Measurements from ENCODE around the gene ISL2. TPM values are rescaled to one million over a fixed set of nuclear protein-coding genes. Genes with fewer than 3 reads are reported as not detected.
A peak's percentile ranks its signal among the peaks of the same experiment; 100 is the strongest.

ISL2 gene
- total and polyA plus RNA-seq, 9 of the 15 experiments (the other 6 are each of a cell fraction or from before 2014, with no cell fraction given) = 0.15 to 23.7 (median 4.0) TPM

- in situ Hi-C loops (cut with MboI) (no loop called here), intact Hi-C loops (cut with micrococcal nuclease) (no loop called here)
- Histone ChIP-seq H3K4me1 (replicated peaks in 1 of 2; ENCODE audit: control insufficient read depth in 2 of 2, insufficient read depth in 2 of 2, low read length in 2 of 2) (peaks cover 8 to 11% of the 10 kb centered on the region in 2 experiments; a peak in 3 of 5 replicates), H3K9ac (ENCODE audit: insufficient read depth in 1 of 2, low read depth in 2 of 2, low read length in 2 of 2) (peak overlapping the region in 1 of 2 experiments; percentile 57; a peak in 1 of 4 replicates), H4K20me1 (replicated peaks; ENCODE audit: control insufficient read depth, insufficient read depth, low read length) (no peaks in the 10 kb centered on the region), H3K27ac (ENCODE audit: extremely low read depth, low read depth, low read length) (no peak overlapping the region), H3K9me1 (ENCODE audit: control insufficient read depth, insufficient read depth, low read length) (no peaks in the 10 kb centered on the region), H3K79me2 (ENCODE audit: control insufficient read depth, insufficient read depth, low read length) (no peaks in the 10 kb centered on the region), H3K4me2 (ENCODE audit: insufficient read depth, low read length) (peak overlapping the region; percentile 51), H3K4me3 (no peak overlapping the region), H3K9me3 (replicated peaks; ENCODE audit: control insufficient read depth, insufficient read depth, low read depth, low read length) (no peaks in the 10 kb centered on the region), H3K36me3 (ENCODE audit: control insufficient read depth, insufficient read depth, low read length) (no peaks in the 10 kb centered on the region), H3K27me3 (ENCODE audit: control insufficient read depth in 2 of 2, insufficient read depth in 2 of 2, low read length in 2 of 2) (peaks cover 0 to 2% of the 10 kb centered on the region in 2 experiments; a peak in 1 of 5 replicates), H2AFZ (ENCODE audit: low read depth, low read length) (peak overlapping the region; percentile 47; the same call in 1 of the 2 replicates)
- BruUV-seq (replicated peaks) = no TSS peak
- WGBS (ENCODE audit: insufficient coverage, low coverage, missing lambda C conversion rate) = 8% methylated on average over 7 of the region's 8 CpGs
- ATAC-seq = peak; percentile 57
- TF ChIP-seq RFX1 (IDR thresholded peaks at IDR 0.05) (no peak), JUN (IDR thresholded peaks at IDR 0.05; ENCODE audit: borderline replicate concordance, low read depth, low read length) (peak; percentile 39; the same call in 1 of the 2 replicates), JUN (CRISPR knock-in tag; IDR thresholded peaks at IDR 0.05; ENCODE audit: borderline replicate concordance) (no peak), RBM22 (IDR thresholded peaks at IDR 0.05; ENCODE audit: low read depth, low read length, poor library complexity, severe bottlenecking) (no peak), DPF2 (IDR thresholded peaks at IDR 0.05) (peak; percentile 66), ZNF263 (CRISPR knock-in tag; IDR thresholded peaks at IDR 0.05; ENCODE audit: borderline replicate concordance) (peak; percentile 28; the same call in 1 of the 2 replicates), SMARCE1 (IDR thresholded peaks at IDR 0.05) (0 out of 2 replicates have a peak, but pooled peaks have one; percentile 47), LCOR (CRISPR knock-in tag; IDR thresholded peaks at IDR 0.05) (peak; percentile 43; the same call in 1 of the 2 replicates), FOSL1 (tag; conservative IDR thresholded peaks at IDR 0.05) (peak; percentile 79), KDM1A (IDR thresholded peaks at IDR 0.05) (0 out of 4 replicates have a peak, but pooled peaks of 1 of the 2 experiments have one; percentile 7), ZNF384 (IDR thresholded peaks at IDR 0.05; ENCODE audit: low read depth, low read length) (peak; percentile 59; the same call in 1 of the 2 replicates), L3MBTL2 (IDR thresholded peaks at IDR 0.05) (peak; percentile 23; the same call in 1 of the 2 replicates), JUND (IDR thresholded peaks at IDR 0.05; ENCODE audit: borderline replicate concordance, low read depth, low read length) (peak; percentile 63; the same call in 1 of the 2 replicates), JUND (tag; IDR thresholded peaks at IDR 0.05; ENCODE audit: borderline replicate concordance, low read depth, low read length) (peak; percentile 53; the same call in 1 of the 3 replicates), ETV1 (tag; conservative IDR thresholded peaks at IDR 0.05; ENCODE audit: low read depth) (peak; percentile 26; the same call in 1 of the 2 replicates), ZNF316 (IDR thresholded peaks at IDR 0.05) (0 out of 2 replicates have a peak, but pooled peaks have one; percentile 4), TEAD1 (CRISPR knock-in tag; IDR thresholded peaks at IDR 0.05) (peak in 1 of 2 experiments; percentile 40; a peak in 1 of 4 replicates), TAF7 (tag; IDR thresholded peaks at IDR 0.05) (no peak), ATF3 (IDR thresholded peaks at IDR 0.05) (peak; percentile 53; the same call in 1 of the 2 replicates), ATF3 (CRISPR knock-in tag; conservative IDR thresholded peaks at IDR 0.05) (no peak), ARID1B (IDR thresholded peaks at IDR 0.05) (0 out of 2 replicates have a peak, but pooled peaks have one; percentile 50), SMARCA4 (IDR thresholded peaks at IDR 0.05) (peak; percentile 63), FOXK1 (CRISPR knock-in tag; IDR thresholded peaks at IDR 0.05; ENCODE audit: borderline replicate concordance) (no peak)
- peak in 2 of 4 experiments; percentile 47 to 49 for DNase-seq (ENCODE audit: extremely low read depth in 1 of 4, low spot score in 3 of 4)
- ChIA-PET POLR2A (interaction anchor here (0.6 to 0.7 kb wide), 2 partner anchors 11 to 14 kb away, joined by 3 read pairs; no protein-coding TSS in a partner anchor), CTCF (ENCODE audit: low intra/inter-chr PET ratio) (interaction anchor here (0.8 kb wide), 1 partner anchor 137 kb away, joined by 3 read pairs; no protein-coding TSS in a partner anchor)
- peak; percentile 52 for FAIRE-seq
Observed at GRCh38 chr15:76327191-76328105, 9.1 kb upstream of the ISL2 start.
